ENCODE data around the gene MRTO4. TPM values are rescaled to one million over a fixed set of nuclear protein-coding genes. Genes with fewer than 3 reads are reported as not detected.

MRTO4 gene
- total and polyA plus RNA-seq, 9 of the 15 experiments (the other 6 are each of a cell fraction or from before 2014, with no cell fraction given) = 62.0 to 173 (median 146) TPM

- Histone ChIP-seq H4K20me1 (replicated peaks; ENCODE audit: control insufficient read depth, insufficient read depth, low read length) (peaks cover 30% of the 10 kb centered on the region), H3K27me3 (ENCODE audit: control insufficient read depth in 2 of 2, insufficient read depth in 2 of 2, low read length in 2 of 2) (no peaks in the 10 kb centered on the region), H3K4me2 (ENCODE audit: insufficient read depth, low read length) (peak overlapping the region; percentile 100), H3K27ac (ENCODE audit: extremely low read depth, low read depth, low read length) (peak overlapping the region; percentile 97), H3K36me3 (ENCODE audit: control insufficient read depth, insufficient read depth, low read length) (peaks cover 56% of the 10 kb centered on the region), H3K4me1 (replicated peaks in 1 of 2; ENCODE audit: control insufficient read depth in 2 of 2, insufficient read depth in 2 of 2, low read length in 2 of 2) (peaks cover 20 to 46% of the 10 kb centered on the region in 2 experiments), H3K9me3 (replicated peaks; ENCODE audit: control insufficient read depth, insufficient read depth, low read depth, low read length) (no peaks in the 10 kb centered on the region), H3K79me2 (ENCODE audit: control insufficient read depth, insufficient read depth, low read length) (peaks cover 100% of the 10 kb centered on the region), H3K4me3 (peak overlapping the region; percentile 84), H3K9me1 (ENCODE audit: control insufficient read depth, insufficient read depth, low read length) (peaks cover 10% of the 10 kb centered on the region), H2AFZ (ENCODE audit: low read depth, low read length) (peak overlapping the region; percentile 74; the same call in 1 of the 2 replicates), H3K9ac (ENCODE audit: insufficient read depth in 1 of 2, low read depth in 2 of 2, low read length in 2 of 2) (peak overlapping the region; percentile 98 to 99)
- intact Hi-C loops (cut with micrococcal nuclease) = no loop called here
- ChIA-PET POLR2A (interaction anchor here (0.6 to 6.4 kb wide), 17 partner anchors 10 to 660 kb away, joined by 3 to 42 read pairs (median 3); partner anchors contain the start of genes EMC1 and MRTO4), CTCF (ENCODE audit: low intra/inter-chr PET ratio) (no interaction called here)
- under 1% methylated on average over 8 of the region's 8 CpGs for WGBS (ENCODE audit: insufficient coverage, low coverage, missing lambda C conversion rate)
- DNase-seq (ENCODE audit: extremely low read depth in 1 of 4, low spot score in 3 of 4) (peak in 1 of 4 experiments; percentile 17), FAIRE-seq (no peak), ATAC-seq (no peak)
- in situ Hi-C loops (cut with MboI) = no loop called here
- no TSS peak for BruUV-seq (replicated peaks)
- TF ChIP-seq ARID2 (IDR thresholded peaks at IDR 0.05) (peak; percentile 6; the same call in 1 of the 2 replicates), BCLAF1 (IDR thresholded peaks at IDR 0.05; ENCODE audit: borderline replicate concordance in 1 of 2, control insufficient read depth in 1 of 2, low read depth in 2 of 2, low read length in 1 of 2) (no peak), SP2 (IDR thresholded peaks at IDR 0.05; ENCODE audit: extremely low read depth, low read depth, low read length, poor library complexity, severe bottlenecking) (no peak), TOE1 (IDR thresholded peaks at IDR 0.05; ENCODE audit: borderline replicate concordance) (no peak; the same call in 1 of the 2 replicates), TOE1 (CRISPR knock-in tag; IDR thresholded peaks at IDR 0.05; ENCODE audit: borderline replicate concordance, low read depth) (no peak), DNMT1 (IDR thresholded peaks at IDR 0.05) (0 out of 2 replicates have a peak, but pooled peaks have one; percentile 60), NRF1 (conservative IDR thresholded peaks at IDR 0.05 in 1 of 2, IDR thresholded peaks at IDR 0.05 in 1 of 2) (no peak), MAFF (IDR thresholded peaks at IDR 0.05; ENCODE audit: low read length) (0 out of 2 replicates have a peak, but pooled peaks have one; percentile 14), ELF1 (tag; IDR thresholded peaks at IDR 0.05) (no peak), ZNF224 (CRISPR knock-in tag; IDR thresholded peaks at IDR 0.05) (no peak), FOXK2 (conservative IDR thresholded peaks at IDR 0.05 in 1 of 2, IDR thresholded peaks at IDR 0.05 in 1 of 2; ENCODE audit: low read depth in 2 of 2) (peak; percentile 32 to 44; a peak in 1 of 4 replicates), NFE2 (IDR thresholded peaks at IDR 0.05; ENCODE audit: low read depth) (peak; percentile 27), ZNF551 (CRISPR knock-in tag; IDR thresholded peaks at IDR 0.05) (no peak), BHLHE40 (IDR thresholded peaks at IDR 0.05; ENCODE audit: low read length) (no peak), CREB1 (IDR thresholded peaks at IDR 0.05) (no peak), CREB1 (CRISPR knock-in tag; IDR thresholded peaks at IDR 0.05) (no peak), SAFB (IDR thresholded peaks at IDR 0.05; ENCODE audit: borderline replicate concordance, low read depth, low read length) (no peak)
Measured at GRCh38 chr1:19208710-19209438, 42.7 kb upstream of the MRTO4 start.

All from K562 (cell line).